HUDEP-2 (cell line): ENCODE data around the gene UBE2L5.
A peak's percentile ranks its signal among the peaks of the same experiment; 100 is the strongest.

Source experiments
- DNase-seq, 76 experiments: peaks; one replicate each; lab custom pipeline; 2025; ENCODE audit not compliant: unreplicated experiment in 76 of 76; lab: John Stamatoyannopoulos, UW

The UBE2L5 gene

DNA sequence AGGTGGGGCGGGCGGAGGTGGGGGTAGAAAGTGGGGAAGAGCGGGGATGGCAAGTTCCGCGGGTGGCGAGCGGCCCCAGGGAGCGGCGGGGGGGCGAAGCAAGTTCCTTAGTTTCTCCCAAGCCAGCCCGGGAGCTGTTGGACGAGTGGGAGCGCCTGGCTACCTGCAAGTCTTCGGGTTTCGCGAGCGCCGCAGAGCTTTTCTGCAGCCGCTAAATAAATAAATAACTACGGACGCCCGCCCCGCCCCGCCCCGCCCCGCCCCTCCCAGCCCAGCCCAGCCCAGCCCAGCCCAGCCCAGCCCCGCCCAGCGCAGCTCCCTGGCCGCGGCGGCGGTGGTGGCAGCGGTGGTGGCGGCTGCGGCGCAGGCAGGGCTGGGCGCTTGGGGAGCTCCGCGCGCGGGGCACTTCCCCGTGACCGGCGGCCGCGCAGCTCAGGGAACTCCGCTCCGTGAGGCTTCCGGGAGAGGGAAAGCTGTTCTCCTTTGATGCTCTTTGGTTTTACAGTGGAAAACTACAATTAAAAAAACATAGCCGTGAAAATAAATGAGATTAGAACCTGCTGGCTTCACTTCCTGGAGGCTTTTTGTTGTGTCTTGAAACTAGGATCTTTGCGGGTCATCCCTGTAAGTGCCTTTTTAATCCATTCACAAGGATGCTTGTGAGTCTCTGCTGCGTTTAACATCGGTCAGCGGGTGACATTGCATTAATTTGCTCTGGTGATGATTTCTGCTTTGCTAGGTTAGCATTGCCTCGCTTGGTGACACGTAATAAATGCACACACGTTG, at the start of gene UBE2L5:
UBE2L5 (plus strand) TSS at position 440 of the 786 bp plus-strand sequence. CDS start 5,498 bp downstream, outside the sequence.
- DNase-seq = peak in 44 of 76 experiments; percentile 4 to 74 (median 36)

- peak in 1 of 76 experiments; percentile 6 for DNase-seq
Measured at GRCh38 chr13:30373727-30374126, 48.6 kb upstream of the UBE2L5 start.

- no peak for DNase-seq
Measured at GRCh38 chr13:30375265-30375835, 46.9 kb upstream of the UBE2L5 start.

GRCh38 chr13:30376426-30377311, 45.6 kb upstream of the UBE2L5 start:
- no peak for DNase-seq

- DNase-seq = no peak
Measured at GRCh38 chr13:30377312-30377685, 45.0 kb upstream of the UBE2L5 start.

DNA sequence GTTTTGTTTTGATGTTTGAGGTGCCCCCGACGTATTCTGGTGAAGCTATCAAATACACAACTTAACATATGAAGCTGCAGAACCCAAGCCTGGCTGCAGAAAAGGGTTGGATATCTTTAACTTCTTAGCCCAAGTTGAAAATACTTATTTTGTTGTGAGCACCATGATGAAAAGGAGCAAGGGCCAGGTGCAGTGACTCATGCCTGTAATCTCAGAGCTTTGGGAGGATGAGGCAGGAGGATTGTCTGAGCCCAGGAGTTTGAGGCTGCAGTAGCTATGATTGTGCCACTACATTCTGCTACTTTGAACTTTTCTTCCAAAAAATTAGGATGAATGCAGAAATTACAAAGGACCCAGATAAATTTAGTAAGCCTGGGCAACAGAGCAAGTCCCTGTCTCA, 44.1 kb upstream of the UBE2L5 start:
- no peak for DNase-seq

- DNase-seq = no peak
Measured at GRCh38 chr13:30381049-30381448, 41.2 kb upstream of the UBE2L5 start.

DNA sequence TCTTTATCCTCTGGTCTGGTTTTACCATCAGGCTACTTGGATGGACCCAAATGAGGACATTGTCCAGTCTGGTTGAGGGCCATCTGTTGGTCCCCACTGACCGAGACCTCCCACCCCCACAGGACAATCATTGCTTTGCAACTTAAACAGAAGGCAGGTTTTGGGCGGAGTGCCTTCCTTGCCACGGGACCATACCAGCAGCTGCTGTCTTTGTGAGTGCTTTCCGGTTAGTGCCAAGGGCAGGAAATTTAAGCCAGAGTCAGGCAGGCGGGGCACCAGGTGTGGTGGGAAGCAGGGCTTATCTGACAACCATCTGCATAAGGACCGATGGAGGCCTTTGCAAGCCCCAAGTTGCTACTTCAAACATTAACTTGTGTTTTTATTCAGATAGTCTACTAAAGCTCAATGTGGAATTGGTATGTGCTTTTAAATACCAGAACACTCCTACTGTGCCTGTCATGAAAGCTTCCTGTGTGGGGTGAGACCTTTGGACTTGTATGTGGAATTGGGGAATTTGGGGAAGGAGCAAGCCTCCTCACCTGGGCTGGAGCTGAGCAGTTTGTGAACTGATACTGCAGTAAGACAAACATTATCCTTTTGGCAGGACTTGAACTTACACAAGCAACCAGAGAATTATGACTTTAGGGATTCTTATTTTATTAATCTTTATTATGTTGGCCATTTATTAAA, 39.3 kb upstream of the UBE2L5 start:
- no peak for DNase-seq

GRCh38 chr13:30388406-30389283, 33.6 kb upstream of the UBE2L5 start:
- no peak for DNase-seq

DNA sequence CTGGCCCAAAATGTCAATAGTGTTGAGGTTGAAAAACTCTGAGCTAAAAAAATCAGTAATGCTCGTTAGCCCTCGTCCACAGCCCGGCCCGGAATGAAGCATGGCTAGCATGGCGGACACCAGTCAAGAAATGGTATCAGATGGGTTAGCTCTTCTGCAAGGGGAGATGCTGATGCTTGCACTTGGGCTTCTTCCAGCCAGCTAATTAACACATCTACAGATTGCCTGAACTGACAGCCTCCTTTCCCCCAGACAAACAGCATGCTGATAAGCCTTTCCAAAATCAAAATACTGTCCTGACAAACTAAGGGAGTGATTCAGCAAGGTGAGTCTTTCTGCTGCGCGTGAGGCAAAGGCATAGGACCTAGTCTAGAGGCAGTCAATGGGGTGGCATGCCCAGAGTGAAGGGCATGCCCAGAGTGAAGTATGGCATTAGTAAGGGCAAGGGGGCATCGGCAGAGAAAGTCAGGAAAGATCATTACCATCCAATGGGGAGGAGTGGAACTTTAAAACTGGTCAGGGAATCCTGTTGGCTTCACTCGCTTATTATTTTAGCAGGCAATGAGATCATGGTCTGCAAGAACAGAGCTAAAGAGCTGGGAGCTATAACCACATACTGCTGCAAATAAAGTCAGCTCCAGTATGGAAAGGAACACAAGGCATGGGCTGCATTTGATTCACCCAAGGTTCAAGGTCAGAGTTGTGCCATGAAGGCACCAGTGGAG, 30.2 kb upstream of the UBE2L5 start:
- DNase-seq = no peak

GRCh38 chr13:30392681-30393045, 29.6 kb upstream of the UBE2L5 start:
- DNase-seq = no peak

- DNase-seq = peak in 5 of 76 experiments; percentile 2 to 22 (median 12)
Measured at GRCh38 chr13:30394751-30395191, 27.5 kb upstream of the UBE2L5 start.

GRCh38 chr13:30395192-30396158, 26.8 kb upstream of the UBE2L5 start:
- DNase-seq = peak in 60 of 76 experiments; percentile 3 to 58 (median 28)

- DNase-seq = no peak
Measured at GRCh38 chr13:30396434-30397075, 25.7 kb upstream of the UBE2L5 start.

DNA sequence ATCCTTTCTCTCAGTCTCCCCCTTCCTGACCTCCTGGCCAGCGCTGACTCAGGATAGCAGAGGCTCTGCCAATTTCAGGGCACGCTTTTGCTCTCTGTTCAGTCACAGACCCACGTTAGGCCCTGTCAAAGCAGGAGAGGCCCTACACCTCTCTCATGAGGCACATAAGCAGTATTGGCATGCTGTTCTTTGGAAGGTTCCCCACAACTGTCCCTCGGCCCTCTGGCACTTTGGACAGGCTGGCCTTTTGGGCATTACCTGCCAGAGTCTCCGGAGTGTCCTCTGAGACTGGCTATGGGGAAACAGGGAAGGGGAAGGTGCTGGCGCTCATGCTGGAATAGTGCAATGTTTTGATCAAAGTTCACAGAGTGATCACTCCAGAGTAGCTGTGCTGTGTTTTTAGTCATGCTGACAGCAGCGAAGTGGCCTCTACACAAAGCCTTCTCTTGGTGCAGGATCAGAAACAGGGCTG, 23.7 kb upstream of the UBE2L5 start:
- DNase-seq = no peak

DNA sequence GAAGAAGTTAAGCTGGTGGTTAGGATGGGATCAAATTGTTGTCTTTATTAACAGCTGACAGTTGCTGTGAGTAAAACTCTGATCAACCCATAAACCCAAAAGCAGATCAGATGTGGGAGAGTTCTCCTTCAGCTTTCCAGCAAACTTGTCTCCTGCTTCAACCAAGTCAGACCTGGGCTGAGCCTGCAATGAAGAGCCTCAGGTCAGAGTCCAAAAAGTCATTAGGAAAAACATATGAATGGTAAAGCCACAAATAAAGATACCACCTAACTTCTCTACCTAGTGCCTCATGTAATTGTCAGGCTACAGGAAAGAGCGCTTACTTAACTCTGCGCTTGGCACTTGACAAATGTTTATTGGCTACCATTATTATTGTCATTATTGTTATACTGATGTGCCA, 21.9 kb upstream of the UBE2L5 start:
- DNase-seq = no peak

DNA sequence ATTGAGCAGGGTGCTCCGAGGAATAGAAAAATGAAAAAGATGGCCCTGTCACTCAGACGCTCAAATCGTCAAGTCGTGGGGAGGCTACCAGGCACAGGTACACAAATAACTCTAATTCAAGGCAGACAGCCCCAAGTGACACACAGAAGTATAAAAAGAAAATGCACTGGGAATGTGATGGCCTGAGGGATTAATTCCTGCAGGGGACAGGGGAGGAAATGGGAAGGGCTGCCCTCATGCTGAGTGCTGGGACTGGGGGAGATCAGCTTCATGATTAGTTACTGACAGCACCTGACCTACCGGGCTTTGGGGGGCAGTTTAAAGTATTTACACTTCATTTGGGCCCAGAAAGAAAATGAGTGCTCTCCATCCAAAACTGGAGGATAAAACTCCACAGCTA, 20.9 kb upstream of the UBE2L5 start:
- DNase-seq = no peak
